Coronary artery (tissue), 2 donors: Measurements from ENCODE around the gene PEX7.

Experiments used
- DNase-seq: peaks from one replicate; pipeline ENCODE4 v3.0.0-alpha.2; 2017; ENCODE audit warnings: low spot score
- H3K27ac ChIP-seq, 2 donors: fragments of 200-600 bp; sonication (generic); one replicate each; pipeline ENCODE4 v1.5.1; 2016 to 2019
- H3K4me3 ChIP-seq: fragments of 200-600 bp; sonication (generic); 2 replicates; pipeline ENCODE4 v1.5.1; 2016; ENCODE audit warnings: mild to moderate bottlenecking, moderate library complexity
- CTCF ChIP-seq: fragments of 200-600 bp; sonication (generic); IDR thresholded peaks from one replicate; pipeline ENCODE4 v1.5.1; 2019; ENCODE audit warnings: antibody characterized with exemption

The PEX7 gene

DNA sequence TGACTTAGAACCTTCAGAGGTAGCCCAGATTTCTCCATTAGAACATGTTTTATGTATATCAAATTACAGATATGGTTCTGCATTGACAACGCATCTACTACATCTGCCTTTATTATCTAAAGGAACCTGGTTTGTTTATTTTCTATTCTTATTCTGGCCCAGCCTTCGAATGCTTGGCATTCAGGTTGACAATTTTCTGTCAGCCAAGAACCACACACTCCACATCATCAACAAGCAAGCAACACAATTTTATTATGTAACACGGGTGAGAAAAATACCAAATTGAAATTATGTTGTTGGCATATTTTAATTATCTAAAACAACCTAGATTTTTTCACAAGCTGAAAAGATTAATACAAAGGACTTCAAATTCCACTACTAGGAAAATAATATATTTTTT lies 44.7 kb upstream of the PEX7 start:
- Histone ChIP-seq H3K4me3 (no peak overlapping the region), H3K27ac (no peak overlapping the region)
- DNase-seq: no peak
- no peak for TF ChIP-seq CTCF

- no peak for DNase-seq
- H3K27ac ChIP-seq: no peak overlapping the region
- no peak for TF ChIP-seq CTCF
Measured at GRCh38 chr6:136779682-136780081, 42.7 kb upstream of the PEX7 start.

GRCh38 chr6:136780972-136781371 lies 41.4 kb upstream of the PEX7 start:
- DNase-seq: no peak
- TF ChIP-seq CTCF: no peak
- no peak overlapping the region for H3K27ac ChIP-seq
- no peak overlapping the region for H3K4me3 ChIP-seq

More at GRCh38 chr6:136779682-136780081, 42.7 kb upstream of the PEX7 start:
- no peak overlapping the region for H3K4me3 ChIP-seq

DNA sequence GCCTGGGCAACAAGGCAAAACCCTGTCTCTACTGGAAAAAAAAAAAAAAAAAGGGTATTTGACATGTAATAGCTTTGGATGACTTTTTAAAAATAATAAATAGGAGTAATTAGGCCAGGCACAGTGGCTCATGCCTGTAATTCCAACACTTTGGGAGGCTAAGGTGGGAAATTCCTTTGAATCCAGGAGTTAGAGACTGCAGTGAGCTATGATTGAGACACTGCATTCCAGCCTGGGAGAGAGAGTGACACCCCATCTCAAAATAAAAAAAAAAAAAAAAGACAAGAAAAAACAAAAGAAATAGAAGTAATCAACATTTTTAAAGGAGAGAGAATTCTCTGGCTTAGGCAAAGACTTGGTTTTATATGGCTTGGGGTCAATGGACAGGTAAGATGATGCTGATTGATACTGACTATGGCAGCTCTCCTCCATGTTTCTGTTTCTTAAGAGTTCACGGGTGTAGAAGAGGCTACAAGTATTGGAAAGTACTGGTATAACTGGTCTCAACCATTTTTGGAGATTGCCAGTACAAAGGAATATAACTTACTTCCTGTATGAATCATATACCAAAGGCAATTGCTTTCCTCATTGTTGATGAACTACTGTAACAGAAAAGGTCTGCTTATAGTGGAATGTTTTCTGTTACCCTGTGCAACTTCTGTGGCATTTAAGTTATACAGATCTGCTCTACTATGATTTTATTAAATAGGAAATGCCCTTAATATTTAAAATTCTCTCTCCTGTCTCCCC lies 40.2 kb upstream of the PEX7 start:
- no peak for DNase-seq
- H3K4me3 ChIP-seq: no peak overlapping the region
- no peak for TF ChIP-seq CTCF
- H3K27ac ChIP-seq: no peak overlapping the region

GRCh38 chr6:136783021-136783420 lies 39.4 kb upstream of the PEX7 start:
- Histone ChIP-seq H3K27ac (no peak overlapping the region), H3K4me3 (no peak overlapping the region)
- no peak for TF ChIP-seq CTCF
- no peak for DNase-seq

DNA sequence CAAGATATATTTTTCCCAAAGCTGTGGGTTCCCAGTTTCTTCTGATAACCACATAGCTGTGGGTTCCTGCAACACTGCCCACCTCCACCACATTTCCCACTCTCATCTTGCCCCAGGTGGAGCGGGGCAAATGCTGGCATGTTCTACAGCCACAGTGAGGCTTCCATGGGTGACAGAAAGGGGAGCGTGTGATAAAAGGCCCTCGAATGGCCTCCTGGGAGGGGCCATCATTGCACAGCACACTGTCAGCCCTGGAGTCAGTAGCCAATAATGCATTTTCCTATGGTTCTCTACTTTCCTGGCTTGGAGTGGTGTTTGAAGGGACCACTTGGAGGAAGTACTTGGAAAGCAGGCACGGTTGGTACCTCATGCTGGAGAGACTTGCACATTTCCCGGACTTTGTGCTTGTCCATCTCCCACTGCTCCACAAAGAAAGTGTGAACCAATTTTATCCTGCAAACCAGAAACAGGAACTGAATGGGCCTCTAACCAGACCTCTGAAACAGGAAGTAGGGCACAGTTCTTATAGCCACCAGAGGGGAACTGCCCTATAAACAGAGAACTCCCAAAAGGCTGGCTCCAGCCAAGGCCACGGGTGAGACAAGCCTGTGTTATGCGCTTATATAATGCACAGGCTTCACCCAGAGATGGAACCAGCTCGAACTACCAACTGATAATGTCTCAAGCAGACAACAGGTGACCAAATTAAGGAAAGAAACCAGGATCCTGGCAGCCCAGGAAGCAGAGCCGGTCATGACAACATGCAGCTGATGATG lies 38.7 kb upstream of the PEX7 start:
- TF ChIP-seq CTCF: no peak
- no peak overlapping the region for H3K4me3 ChIP-seq

DNA sequence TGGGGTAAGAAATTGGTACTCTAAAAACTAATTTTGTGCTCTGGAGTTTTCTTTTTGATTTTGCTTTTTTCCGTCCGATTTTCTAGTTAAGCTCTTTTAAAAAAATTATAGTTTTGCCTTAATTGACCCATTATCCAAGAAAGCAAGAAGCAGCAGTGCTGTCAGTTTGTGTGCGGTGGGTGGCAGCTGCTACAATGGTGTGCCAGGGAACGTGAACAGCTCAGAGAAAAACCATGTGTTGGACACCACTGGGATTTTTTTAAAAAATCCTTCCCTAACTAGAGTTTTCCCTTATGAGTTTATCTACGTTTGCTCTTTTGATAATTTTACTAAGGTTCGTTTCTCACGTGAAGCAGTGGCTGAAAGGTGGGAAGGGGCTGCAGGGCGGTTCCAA lies 38.1 kb upstream of the PEX7 start:
- no peak for DNase-seq
- H3K4me3 ChIP-seq: no peak overlapping the region
- TF ChIP-seq CTCF: no peak
- no peak overlapping the region for H3K27ac ChIP-seq

More for the DNA sequence above, 38.7 kb upstream of the PEX7 start:
- no peak for DNase-seq
- H3K27ac ChIP-seq: peak overlapping the region in 1 of 2 donors; percentile 50
